Activated CD8-positive, alpha-beta memory T cell treated with anti-CD3 and anti-CD28 coated beads for 1 hour (primary cell): ENCODE results near the gene RLN3.

Experiments used
- DNase-seq, 2 donors: peaks; one replicate each; pipeline ENCODE4 v3.0.0-alpha.2; 2020; ENCODE audit warnings: low read depth in 1 of 2; ENCODE audit errors: extremely low read depth in 1 of 2

The RLN3 gene

GRCh38 chr19:14073925-14074838 is 46.2 kb downstream of the RLN3 start:
- DNase-seq, result no peak

- no peak for DNase-seq
These were observed 50.5 kb downstream of the RLN3 start for GRCh38 chr19:14078411-14078810.
